PFSK-1 (cell line): ENCODE measurements around the gene THEM4.

ENCODE experiments used
- POLR2AphosphoS5 ChIP-seq: IDR thresholded peaks from 2 replicates; pipeline ENCODE4 v1.6.1; 2012; ENCODE audit warnings: low read depth, mild to moderate bottlenecking, control low read depth, low read length, moderate library complexity
- REST ChIP-seq, 2 experiments: IDR thresholded peaks; 2 replicates each; pipeline versions ENCODE4 v1.6.1 to v1.8.0; 2011 to 2012; ENCODE audit warnings: low read depth in 2 of 2, low read length in 2 of 2, control low read depth in 1 of 2, inconsistent platforms in 1 of 2, mild to moderate bottlenecking in 1 of 2, moderate library complexity in 1 of 2; ENCODE audit not compliant: insufficient read depth in 1 of 2
- SIN3A ChIP-seq: IDR thresholded peaks from 2 replicates; pipeline ENCODE4 v1.6.1; 2012; ENCODE audit warnings: mild to moderate bottlenecking, low read length, moderate library complexity, borderline replicate concordance; ENCODE audit not compliant: insufficient read depth

- TF ChIP-seq REST (IDR thresholded peaks at IDR 0.05; ENCODE audit: insufficient read depth in 1 of 2, low read depth in 2 of 2, low read length in 2 of 2) (no peak), POLR2AphosphoS5 (no peak), SIN3A (no peak)
Measured at GRCh38 chr1:151860504-151861187, 48.7 kb downstream of the THEM4 start.
